Mammary epithelial cell (primary cell): ENCODE data around the gene NNAT.

Experiments used
- EZH2 ChIP-seq: IDR thresholded peaks from 2 replicates; pipeline ENCODE4 v1.6.1; 2012; ENCODE audit warnings: low read length, inconsistent platforms, borderline replicate concordance
- TF ChIP-seq, protein P1 (sequence below), 2 donors: IDR thresholded peaks in 1 of 2; conservative IDR thresholded peaks in 1 of 2; 2 replicates each; pipeline ENCODE4 v1.5.1; 2011 to 2012; ENCODE audit warnings: inconsistent platforms in 2 of 2, low read length in 2 of 2, mild to moderate bottlenecking in 2 of 2, control low read depth in 1 of 2, low read depth in 1 of 2; ENCODE audit not compliant: insufficient read depth in 1 of 2; ENCODE audit errors: extremely low read depth in 1 of 2

DNA sequence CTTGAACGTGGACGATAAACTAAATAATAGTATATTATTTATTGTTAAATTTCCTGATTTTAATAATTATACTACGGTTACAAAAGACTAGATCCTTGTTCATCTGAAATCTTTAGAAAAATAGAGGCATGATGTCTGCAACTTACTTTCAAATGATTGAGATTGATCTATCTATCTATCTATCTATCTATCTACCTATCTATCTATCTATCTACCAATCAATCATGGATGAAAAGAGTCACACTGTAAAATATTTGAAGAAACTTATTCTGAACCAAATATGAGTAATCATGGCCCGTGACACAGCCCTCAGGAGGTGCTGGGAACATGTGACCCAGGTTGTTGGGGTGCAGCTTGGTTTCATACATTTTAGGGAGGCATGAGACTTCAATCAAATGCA lies 18.4 kb downstream of the NNAT start:
- TF ChIP-seq, protein P1, sequence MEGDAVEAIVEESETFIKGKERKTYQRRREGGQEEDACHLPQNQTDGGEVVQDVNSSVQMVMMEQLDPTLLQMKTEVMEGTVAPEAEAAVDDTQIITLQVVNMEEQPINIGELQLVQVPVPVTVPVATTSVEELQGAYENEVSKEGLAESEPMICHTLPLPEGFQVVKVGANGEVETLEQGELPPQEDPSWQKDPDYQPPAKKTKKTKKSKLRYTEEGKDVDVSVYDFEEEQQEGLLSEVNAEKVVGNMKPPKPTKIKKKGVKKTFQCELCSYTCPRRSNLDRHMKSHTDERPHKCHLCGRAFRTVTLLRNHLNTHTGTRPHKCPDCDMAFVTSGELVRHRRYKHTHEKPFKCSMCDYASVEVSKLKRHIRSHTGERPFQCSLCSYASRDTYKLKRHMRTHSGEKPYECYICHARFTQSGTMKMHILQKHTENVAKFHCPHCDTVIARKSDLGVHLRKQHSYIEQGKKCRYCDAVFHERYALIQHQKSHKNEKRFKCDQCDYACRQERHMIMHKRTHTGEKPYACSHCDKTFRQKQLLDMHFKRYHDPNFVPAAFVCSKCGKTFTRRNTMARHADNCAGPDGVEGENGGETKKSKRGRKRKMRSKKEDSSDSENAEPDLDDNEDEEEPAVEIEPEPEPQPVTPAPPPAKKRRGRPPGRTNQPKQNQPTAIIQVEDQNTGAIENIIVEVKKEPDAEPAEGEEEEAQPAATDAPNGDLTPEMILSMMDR (conservative IDR thresholded peaks at IDR 0.05 in 1 of 2, IDR thresholded peaks at IDR 0.05 in 1 of 2; ENCODE audit: extremely low read depth in 1 of 2, insufficient read depth in 1 of 2, low read depth in 1 of 2, low read length in 2 of 2): no peak
- no peak for TF ChIP-seq EZH2
